GM10248 (cell line): ENCODE results near the gene TLX2.
A peak's percentile ranks its signal among the peaks of the same experiment; 100 is the strongest.

Experiments
- CTCF ChIA-PET: fragments of 300-600 bp; sonication (Branson Sonifier 250); formaldehyde crosslinking; extraction: SDS; loops from one replicate; lab custom pipeline; 2021; ENCODE audit warnings: antibody characterized with exemption; lab: Yijun Ruan, JAX
- POLR2A ChIA-PET: fragments of 350-650 bp; sonication (Branson Sonifier 250); formaldehyde crosslinking; extraction: SDS; loops from one replicate; lab custom pipeline; 2020; ENCODE audit warnings: antibody characterized with exemption; lab: Yijun Ruan, JAX
- DNase-seq: peaks from one replicate; pipeline ENCODE4 v3.0.0; 2012; ENCODE audit errors: extremely low spot score
- TF ChIP-seq, protein P1 (sequence below): IDR thresholded peaks from 2 replicates; pipeline ENCODE4 v1.5.1; 2012; ENCODE audit warnings: mild to moderate bottlenecking, low read depth; ENCODE audit errors: extremely low read depth, missing control alignments, control extremely low read depth

Gene TLX2

DNA sequence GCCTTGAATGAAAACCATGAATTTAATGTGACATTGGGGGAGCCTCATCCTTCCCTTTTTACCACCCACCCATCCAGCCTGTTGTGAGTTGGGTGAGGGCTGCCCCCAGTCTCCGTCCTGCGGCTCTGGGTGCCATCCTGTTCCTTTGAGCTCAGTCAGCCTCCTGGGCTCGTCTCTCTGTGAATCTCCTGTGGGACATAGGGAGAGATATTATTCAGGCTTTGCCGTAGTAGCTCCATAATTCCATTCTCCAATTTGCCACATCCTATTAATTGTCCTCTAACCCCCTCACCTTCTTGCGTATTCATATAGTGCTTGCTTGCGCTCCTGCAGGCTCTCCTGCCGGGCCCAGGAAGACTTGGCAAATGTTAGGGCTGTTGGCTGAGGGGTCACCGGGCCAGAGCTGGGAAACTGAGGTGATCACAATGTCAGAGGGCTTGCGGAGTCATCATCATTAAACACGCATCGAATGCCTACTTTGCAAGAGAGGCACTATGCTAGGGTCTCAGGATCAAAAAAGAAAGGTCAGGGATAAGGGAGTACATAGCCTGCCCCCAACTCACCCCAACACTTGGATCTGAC, 12.5 kb downstream of the TLX2 start:
- POLR2A ChIA-PET, result interaction anchor here (1.1 kb wide), 1 partner anchor 12 kb away, joined by 4 read pairs; no protein-coding TSS in a partner anchor
- TF ChIP-seq, protein P1, sequence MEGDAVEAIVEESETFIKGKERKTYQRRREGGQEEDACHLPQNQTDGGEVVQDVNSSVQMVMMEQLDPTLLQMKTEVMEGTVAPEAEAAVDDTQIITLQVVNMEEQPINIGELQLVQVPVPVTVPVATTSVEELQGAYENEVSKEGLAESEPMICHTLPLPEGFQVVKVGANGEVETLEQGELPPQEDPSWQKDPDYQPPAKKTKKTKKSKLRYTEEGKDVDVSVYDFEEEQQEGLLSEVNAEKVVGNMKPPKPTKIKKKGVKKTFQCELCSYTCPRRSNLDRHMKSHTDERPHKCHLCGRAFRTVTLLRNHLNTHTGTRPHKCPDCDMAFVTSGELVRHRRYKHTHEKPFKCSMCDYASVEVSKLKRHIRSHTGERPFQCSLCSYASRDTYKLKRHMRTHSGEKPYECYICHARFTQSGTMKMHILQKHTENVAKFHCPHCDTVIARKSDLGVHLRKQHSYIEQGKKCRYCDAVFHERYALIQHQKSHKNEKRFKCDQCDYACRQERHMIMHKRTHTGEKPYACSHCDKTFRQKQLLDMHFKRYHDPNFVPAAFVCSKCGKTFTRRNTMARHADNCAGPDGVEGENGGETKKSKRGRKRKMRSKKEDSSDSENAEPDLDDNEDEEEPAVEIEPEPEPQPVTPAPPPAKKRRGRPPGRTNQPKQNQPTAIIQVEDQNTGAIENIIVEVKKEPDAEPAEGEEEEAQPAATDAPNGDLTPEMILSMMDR, result no peak
- no peak for DNase-seq
- CTCF ChIA-PET, result interaction anchor here (0.9 to 9.3 kb wide), 6 partner anchors 11 to 61 kb away, joined by 3 to 76 read pairs (median 3); partner anchors contain the start of genes CCDC142 and TTC31

DNA sequence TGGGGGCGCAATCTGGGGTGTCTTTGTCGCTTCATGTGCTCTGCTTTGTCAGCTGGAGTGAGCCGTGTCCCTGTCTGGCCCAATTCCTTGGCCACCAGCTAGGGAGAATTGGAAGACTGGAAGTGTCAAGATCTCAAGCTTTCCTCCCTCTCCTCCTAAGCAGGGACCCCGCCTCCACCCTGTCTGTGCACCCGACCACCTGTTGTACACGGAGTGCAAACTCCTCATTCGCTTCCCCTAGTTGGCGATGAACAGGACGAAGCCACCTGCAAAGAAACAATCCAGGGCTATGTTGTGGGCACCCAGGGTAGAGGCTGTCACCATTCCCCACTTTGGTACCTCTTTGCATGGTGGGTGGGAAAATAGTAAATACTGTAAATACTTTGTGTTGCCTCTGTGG, 13.5 kb downstream of the TLX2 start:
- CTCF ChIA-PET, result interaction anchor here (1.5 to 9.3 kb wide), 3 partner anchors 10 to 60 kb away, joined by 3 to 76 read pairs (median 21); no protein-coding TSS in a partner anchor

DNA sequence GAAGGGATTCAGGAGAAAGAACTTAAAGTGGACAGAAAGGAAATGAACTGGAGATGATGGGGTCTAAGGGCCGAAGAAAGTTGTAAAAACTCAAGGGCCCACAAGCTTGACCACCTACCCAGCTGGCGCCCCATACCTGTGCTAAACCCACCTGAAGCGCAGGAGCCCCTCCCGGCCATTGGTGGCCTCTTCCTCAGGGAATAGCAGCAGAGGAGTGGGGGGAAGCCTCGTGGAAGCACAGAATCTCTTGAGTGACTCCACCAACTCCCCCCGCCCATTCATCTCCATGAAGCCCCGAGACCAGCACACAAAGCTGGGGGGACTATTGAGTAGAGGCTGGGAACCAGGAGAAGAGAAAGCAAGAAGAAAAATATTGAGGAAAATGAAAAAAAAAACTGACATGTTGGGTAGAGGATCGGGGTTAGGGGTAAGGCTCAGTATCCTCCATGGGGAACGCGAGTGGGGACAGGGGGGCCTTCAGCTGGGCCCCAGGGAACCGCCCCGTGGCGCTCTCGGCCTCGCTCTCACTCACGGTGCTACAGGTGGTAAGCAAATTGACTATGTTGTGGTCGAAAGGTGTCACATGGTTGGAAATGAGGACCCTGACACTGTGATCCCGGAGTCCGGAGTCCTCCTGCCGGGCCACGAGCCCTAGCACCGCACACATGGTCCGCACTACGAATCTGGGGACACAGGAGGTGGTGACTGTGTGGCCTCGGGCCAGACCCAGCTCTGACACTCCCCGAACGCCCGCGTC, 14.5 kb downstream of the TLX2 start:
- TF ChIP-seq, protein P1, result no peak
- ChIA-PET POLR2A (interaction anchor here (0.6 to 2.3 kb wide), 4 partner anchors 10 to 71 kb away, joined by 5 to 12 read pairs (median 6); partner anchors contain the start of genes PCGF1 and WBP1), CTCF (interaction anchor here (1.0 to 9.3 kb wide), 5 partner anchors 19 to 59 kb away, joined by 3 to 76 read pairs (median 16); partner anchors contain the start of genes CCDC142 and TTC31)
- no peak for DNase-seq

More for the DNA sequence above, 13.5 kb downstream of the TLX2 start:
- no peak for DNase-seq
- POLR2A ChIA-PET, result no interaction called here
- TF ChIP-seq, protein P1, result no peak

DNA sequence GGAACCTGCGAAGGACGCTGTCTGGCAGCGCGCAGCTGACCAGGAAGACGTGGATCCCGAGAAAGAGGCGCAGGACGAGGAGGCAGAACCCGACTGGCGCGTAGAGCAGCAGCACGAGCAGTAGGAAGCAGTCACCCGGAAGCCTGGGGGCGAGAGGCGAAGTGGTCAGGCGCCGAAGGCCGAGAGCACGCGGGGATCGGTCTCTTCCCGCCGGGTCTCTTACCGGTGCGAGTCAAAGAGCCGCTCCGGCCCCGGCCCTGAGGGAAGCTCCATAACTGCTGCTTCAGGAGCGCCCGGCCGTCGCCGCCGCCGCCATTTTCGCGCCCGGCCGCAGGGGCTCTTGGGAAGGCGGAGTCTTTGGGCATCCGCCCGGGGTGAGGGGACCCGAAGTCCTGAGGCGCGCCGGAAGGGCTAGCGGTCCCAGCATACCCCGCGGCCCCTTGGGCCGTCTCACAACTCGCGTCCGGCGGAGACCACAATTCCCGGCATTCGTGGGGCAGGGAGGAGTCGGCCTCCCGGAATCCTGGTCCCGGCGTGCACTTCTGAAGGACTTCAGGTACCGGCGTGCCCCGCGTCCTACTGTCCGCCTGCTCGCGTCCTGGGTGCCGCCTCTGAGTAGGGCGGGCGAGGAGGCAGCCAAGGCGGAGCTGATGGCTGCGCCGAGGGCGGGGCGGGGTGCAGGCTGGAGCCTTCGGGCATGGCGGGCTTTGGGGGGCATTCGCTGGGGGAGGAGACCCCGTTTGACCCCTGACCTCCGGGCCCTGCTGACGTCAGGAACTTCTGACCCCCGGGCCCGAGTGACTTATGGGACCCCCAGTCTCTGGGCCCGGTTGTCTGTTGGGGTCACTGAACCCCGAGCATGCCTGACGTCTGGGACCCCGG, 15.3 kb downstream of the TLX2 start, which contains the start of the genes AUP1 and HTRA2:
TSS of gene AUP1 (minus strand) at position 350 of the 882 bp plus-strand sequence. CDS start at position 273, 77 bp downstream.
TSS of gene HTRA2 (plus strand) at position 577 of the 882 bp plus-strand sequence. CDS start at position 651, 74 bp downstream.
- ChIA-PET POLR2A (interaction anchor here (0.6 to 2.3 kb wide), 6 partner anchors 10 to 417 kb away, joined by 3 to 12 read pairs (median 5); partner anchors contain the start of genes PCGF1 and WBP1), CTCF (interaction anchor here (1.0 to 9.3 kb wide), 12 partner anchors 9 to 71 kb away, joined by 3 to 76 read pairs (median 8); partner anchors contain the start of genes CCDC142, PCGF1, TTC31 and WBP1)

DNA sequence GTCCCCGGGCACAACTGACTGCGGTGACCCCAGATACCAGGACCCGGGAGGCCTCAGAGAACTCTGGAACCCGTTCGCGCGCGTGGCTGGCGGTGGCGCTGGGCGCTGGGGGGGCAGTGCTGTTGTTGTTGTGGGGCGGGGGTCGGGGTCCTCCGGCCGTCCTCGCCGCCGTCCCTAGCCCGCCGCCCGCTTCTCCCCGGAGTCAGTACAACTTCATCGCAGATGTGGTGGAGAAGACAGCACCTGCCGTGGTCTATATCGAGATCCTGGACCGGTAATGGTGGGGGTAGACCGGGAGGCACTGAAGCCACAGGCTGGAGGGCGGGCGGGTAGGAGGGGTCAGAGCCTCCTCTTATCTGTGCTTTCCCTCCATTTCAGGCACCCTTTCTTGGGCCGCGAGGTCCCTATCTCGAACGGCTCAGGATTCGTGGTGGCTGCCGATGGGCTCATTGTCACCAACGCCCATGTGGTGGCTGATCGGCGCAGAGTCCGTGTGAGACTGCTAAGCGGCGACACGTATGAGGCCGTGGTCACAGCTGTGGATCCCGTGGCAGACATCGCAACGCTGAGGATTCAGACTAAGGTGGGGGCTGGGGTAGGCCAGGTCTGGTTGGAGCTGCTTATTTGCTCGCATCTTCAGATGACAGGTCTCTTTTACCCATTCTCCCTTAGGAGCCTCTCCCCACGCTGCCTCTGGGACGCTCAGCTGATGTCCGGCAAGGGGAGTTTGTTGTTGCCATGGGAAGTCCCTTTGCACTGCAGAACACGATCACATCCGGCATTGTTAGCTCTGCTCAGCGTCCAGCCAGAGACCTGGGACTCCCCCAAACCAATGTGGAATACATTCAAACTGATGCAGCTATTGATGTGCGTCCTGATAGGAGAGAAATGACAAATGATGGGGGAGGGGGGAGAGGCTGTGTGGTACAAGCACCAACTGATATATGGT, 16.3 kb downstream of the TLX2 start:
- ChIA-PET CTCF (interaction anchor here (0.7 to 9.3 kb wide), 20 partner anchors 10 to 281 kb away, joined by 3 to 76 read pairs (median 6); partner anchors contain the start of genes CCDC142, PCGF1, TTC31 and WBP1), POLR2A (interaction anchor here (0.6 to 2.3 kb wide), 9 partner anchors 9 to 417 kb away, joined by 3 to 12 read pairs (median 5); partner anchors contain the start of genes PCGF1 and WBP1)
- TF ChIP-seq, protein P1, result no peak
- peak; percentile 82 for DNase-seq

More for the DNA sequence above, 15.3 kb downstream of the TLX2 start, which contains the start of the genes AUP1 and HTRA2:
- TF ChIP-seq, protein P1, result no peak
- DNase-seq, result peak; percentile 98
